Measurements from ENCODE around the gene SDK1.

Gene SDK1

DNA sequence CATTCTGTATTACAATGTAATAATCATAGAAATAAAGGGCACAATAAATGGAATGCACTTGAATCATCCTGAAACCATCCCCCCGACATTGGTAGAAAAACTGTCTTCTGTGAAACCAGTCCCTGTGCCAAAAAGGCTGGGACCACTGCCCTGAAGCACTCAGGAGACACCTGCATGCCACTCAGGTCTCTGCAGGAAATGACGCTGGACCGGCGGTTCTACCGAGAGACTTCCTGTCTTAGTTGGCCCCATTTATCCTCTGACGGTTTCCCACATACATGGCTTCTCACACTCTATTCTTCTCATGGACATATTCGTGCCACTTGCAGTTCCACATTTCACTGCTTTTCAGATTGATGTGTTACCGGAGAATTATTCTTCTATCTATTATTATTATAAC is 617.5 kb downstream of the SDK1 start:
- DNase-seq (ENCODE audit: low read depth): no peak
- no peak overlapping the region for H3K4me3 ChIP-seq (ENCODE audit: low read length)
- TF ChIP-seq, protein P1, sequence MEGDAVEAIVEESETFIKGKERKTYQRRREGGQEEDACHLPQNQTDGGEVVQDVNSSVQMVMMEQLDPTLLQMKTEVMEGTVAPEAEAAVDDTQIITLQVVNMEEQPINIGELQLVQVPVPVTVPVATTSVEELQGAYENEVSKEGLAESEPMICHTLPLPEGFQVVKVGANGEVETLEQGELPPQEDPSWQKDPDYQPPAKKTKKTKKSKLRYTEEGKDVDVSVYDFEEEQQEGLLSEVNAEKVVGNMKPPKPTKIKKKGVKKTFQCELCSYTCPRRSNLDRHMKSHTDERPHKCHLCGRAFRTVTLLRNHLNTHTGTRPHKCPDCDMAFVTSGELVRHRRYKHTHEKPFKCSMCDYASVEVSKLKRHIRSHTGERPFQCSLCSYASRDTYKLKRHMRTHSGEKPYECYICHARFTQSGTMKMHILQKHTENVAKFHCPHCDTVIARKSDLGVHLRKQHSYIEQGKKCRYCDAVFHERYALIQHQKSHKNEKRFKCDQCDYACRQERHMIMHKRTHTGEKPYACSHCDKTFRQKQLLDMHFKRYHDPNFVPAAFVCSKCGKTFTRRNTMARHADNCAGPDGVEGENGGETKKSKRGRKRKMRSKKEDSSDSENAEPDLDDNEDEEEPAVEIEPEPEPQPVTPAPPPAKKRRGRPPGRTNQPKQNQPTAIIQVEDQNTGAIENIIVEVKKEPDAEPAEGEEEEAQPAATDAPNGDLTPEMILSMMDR (IDR thresholded peaks at IDR 0.05; ENCODE audit: insufficient read depth, low read depth, low read length, missing control alignments): no peak

DNA sequence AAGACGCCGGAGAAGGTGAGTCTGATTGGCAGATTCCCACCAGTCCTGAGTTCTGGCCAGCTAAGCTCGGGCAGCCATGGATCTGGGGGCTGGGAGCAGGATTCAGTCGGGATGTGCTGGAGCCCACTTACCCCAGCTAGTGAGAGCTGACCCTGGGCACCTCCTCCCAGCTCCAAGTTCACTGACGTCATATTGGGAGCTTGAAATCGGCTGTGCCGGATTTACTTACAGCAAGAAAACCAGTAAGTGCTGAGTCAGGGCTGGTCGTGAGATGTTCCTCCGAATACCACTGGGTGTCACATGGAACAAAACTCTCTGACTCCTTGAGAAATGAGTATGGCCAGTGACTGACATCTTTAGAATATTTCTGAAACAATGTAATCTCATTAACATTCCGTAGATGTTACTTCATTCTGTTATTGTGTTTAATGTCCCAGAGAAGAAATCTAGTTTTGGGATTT is 621.2 kb downstream of the SDK1 start:
- DNase-seq (ENCODE audit: low read depth): peak; percentile 93
- TF ChIP-seq, protein P1 (IDR thresholded peaks at IDR 0.05; ENCODE audit: insufficient read depth, low read depth, low read length, missing control alignments): peak; percentile 54
- H3K4me3 ChIP-seq (ENCODE audit: low read length): no peak overlapping the region

DNA sequence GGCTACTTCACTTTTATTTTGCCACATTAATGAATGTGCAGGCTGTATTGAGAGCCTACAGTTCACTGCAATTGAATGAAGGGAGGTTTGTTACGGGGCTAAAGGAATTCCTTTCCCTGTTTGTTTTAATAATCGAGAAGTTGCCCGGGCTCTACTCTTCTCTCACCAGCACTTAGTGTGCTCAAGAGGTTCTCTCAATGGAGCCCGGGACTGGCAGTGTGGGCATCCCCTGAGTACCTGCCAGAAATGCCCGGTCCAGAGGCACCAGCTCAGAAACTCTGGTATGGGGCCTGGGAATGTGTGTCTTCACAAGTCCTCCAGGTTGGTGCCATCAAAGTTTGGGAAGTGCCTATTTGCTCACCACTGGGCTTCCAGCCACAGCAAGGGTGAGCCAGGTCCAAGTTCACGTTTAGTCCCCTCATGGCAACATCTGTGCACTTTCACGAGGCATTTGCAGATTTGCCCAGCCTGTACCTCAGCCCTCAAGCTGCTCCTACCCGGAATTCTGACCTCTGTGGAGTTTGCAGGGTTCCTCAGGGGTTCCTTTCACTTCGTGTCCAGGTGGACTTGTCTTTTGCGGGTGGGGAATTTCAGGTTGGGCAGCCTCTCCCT is 622.4 kb downstream of the SDK1 start:
- TF ChIP-seq, protein P1 (IDR thresholded peaks at IDR 0.05; ENCODE audit: insufficient read depth, low read depth, low read length, missing control alignments): no peak
- no peak overlapping the region for H3K4me3 ChIP-seq (ENCODE audit: low read length)
- no peak for DNase-seq (ENCODE audit: low read depth)

DNA sequence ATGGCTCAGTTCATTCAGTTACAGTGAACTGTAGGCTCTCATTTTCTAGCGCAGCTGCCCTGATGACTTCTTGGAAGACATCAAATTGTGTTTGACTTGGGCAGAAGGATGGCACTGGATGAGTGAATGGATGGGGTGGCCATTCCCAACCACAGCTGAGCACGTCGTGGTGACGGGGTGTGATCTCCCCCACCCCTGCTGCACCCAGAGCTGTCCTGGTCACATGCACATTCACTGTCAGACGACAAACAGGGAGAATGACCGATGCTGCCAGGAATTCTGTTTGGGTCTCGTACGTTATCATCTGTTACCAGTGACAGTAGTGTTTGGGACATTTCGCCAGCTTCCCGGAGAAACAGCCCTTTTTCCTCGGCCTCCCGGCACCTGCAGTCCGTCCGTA is 623.2 kb downstream of the SDK1 start:
- TF ChIP-seq, protein P1 (IDR thresholded peaks at IDR 0.05; ENCODE audit: insufficient read depth, low read depth, low read length, missing control alignments): no peak
- H3K4me3 ChIP-seq (ENCODE audit: low read length): no peak overlapping the region
- DNase-seq (ENCODE audit: low read depth): no peak

DNA sequence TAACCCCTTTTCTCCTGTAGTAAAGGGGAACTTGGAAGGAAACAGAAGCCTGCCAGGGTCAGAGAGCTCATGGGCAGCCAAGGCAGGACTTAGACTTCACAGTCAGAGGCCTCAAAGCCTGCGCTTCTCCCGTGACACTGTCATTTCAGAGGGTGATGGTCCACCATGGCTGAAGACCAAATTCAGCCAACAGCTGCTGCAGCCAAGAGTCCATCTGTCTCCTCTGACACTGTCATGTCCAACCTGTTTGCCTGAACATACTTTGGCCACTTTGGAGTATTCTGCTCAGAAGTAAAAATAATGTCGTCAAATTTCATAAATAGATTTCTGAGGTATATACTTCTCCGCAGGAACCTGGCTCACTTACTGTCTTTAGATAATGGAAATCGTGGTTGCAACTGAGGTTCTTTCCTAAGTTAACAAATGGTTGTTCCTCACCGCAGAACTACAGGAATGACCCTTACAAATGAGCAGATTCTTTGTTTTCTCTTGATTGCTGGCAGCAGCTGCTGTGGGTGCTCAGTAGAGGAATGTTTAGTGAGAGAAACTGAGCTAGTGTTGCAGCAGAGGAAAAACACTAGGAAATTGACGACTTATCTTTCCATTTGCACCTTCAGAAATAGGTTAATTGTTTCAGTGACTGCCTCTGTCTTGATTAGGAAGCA is 626.5 kb downstream of the SDK1 start:
- no peak overlapping the region for H3K4me3 ChIP-seq (ENCODE audit: low read length)
- DNase-seq (ENCODE audit: low read depth): no peak
- TF ChIP-seq, protein P1 (IDR thresholded peaks at IDR 0.05; ENCODE audit: insufficient read depth, low read depth, low read length, missing control alignments): no peak

DNA sequence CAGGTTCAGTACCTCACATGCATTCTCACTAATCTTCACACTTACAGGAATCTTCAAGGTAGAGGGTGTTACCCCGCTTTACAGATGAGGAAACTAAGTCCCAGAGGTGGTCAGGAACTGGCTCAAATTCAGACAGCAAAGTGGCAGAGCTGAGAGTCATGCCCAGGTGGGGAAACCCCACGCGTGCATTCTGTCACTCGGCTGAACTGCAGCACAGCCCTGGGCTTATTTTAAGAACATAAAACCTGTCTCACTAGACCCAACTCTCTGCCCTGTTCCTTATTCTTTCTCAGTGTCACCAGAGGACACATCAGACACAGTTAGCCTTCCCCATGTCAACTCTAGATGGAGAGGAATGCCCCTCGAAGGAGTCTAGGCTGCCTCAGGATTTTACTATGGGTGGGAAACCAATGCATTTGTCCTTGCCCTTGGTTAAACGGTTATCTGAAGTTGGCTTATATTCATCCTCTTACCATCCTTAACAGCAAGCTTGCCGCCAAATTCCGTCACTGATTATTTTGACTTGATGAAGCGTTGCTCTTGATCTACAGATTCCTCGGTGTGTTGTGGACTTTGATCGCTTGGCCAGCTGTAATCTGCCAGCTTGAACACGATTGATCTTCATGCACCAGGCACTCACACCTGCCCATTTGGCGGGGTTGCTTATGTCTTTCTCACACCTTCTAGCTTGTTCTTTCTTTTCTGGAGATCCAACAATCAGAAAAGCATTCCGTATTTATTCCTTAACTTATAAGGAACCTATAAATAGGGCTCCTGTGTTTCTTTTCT is 627.9 kb downstream of the SDK1 start:
- no peak for DNase-seq (ENCODE audit: low read depth)
- no peak overlapping the region for H3K4me3 ChIP-seq (ENCODE audit: low read length)
- TF ChIP-seq, protein P1 (IDR thresholded peaks at IDR 0.05; ENCODE audit: insufficient read depth, low read depth, low read length, missing control alignments): no peak
